ENCODE data around the gene TMIE.
"Not testable (repeated sequence)": the region's sequence is repeated elsewhere in the genome, so short reads cannot be mapped to it uniquely, and the experiment has no call there.

TMIE gene

DNA sequence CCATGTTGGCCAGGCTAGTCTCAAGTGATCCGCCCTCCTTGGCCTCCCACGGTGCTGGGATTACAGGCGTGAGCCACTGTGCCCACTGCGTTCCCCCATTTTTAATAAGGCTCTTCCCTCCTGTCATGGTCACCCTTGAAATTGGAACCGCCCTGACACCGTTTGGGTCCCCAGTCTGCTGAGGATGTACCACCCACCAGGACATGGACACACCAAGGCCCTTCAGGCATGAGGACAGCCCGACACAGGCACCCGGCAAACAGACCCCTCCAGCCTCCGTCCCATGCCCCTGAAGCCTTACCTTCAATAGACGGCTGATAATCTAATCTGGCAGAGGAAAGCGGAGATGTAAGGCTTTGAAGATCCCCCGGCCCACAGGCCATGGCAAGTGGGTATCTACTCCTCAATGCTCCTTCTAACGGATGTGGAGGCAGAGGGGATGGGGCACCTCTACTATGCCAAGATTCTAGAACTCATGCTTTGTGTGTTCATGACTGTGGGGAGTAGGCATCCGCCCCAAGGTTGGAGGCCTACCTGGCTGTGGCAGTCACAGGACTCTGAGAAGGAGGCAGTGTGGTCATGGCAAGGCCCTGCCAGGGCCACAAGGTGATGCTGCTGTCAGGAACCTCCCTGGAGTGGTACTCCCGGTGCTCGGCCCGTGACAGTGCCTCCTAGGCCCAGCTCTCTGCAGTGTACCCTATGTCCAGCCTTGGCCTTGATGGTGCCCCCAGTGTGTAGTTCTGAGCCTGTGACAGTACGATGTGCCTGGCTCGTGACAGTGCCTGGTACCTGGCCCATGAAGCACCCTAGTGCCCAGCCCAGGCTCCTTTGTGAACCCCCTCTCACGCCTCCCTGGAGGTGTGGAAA is 35.0 kb downstream of the TMIE start:
- no peak for TF ChIP-seq ZFX (IDR thresholded peaks at IDR 0.05)
- TF ChIP-seq, protein P1, sequence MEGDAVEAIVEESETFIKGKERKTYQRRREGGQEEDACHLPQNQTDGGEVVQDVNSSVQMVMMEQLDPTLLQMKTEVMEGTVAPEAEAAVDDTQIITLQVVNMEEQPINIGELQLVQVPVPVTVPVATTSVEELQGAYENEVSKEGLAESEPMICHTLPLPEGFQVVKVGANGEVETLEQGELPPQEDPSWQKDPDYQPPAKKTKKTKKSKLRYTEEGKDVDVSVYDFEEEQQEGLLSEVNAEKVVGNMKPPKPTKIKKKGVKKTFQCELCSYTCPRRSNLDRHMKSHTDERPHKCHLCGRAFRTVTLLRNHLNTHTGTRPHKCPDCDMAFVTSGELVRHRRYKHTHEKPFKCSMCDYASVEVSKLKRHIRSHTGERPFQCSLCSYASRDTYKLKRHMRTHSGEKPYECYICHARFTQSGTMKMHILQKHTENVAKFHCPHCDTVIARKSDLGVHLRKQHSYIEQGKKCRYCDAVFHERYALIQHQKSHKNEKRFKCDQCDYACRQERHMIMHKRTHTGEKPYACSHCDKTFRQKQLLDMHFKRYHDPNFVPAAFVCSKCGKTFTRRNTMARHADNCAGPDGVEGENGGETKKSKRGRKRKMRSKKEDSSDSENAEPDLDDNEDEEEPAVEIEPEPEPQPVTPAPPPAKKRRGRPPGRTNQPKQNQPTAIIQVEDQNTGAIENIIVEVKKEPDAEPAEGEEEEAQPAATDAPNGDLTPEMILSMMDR (conservative IDR thresholded peaks at IDR 0.05): no peak
- H3K27ac ChIP-seq: no peak overlapping the region

DNA sequence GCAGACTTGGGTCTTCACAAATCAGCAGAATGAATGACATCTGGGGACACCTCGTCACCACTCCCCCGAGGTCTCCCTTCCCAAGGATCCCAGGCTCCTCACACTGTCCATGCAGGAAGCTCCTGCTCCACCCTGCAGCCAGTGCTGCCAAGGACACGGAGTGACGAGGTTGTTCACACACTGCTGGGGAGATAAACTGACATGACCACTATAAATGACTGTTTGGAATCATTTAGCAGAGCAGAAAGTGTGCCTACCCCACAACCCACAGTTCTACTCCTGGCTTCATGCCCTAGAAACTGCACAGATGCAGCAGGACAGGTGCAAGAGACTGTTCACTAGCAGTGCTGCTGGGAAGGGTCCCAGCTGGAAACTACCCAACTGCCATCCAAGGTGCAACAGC is 36.1 kb downstream of the TMIE start:
- H3K27ac ChIP-seq: no peak overlapping the region
- no peak for TF ChIP-seq ZFX (IDR thresholded peaks at IDR 0.05)
- TF ChIP-seq, protein P1 (conservative IDR thresholded peaks at IDR 0.05): no peak

DNA sequence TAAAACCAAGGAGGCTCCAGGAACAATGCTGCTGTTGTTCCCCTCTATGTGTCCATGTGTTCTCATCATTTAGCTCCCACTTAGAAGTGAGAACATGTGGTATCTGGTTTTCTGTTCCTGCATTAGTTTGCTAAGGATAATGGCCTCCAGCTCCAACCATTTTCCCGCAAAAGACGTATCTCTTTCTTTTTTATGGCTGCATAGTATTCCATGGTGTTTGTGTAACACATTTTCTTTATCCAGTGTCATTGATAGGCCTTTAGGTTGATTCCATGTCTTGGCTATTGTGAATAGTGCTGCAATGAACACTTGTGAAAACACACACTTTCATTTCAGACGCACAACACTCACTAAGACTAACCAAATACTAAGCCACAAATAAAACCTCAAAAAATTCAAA is 38.4 kb downstream of the TMIE start:
- H3K27ac ChIP-seq: not testable (repeated sequence)

DNA sequence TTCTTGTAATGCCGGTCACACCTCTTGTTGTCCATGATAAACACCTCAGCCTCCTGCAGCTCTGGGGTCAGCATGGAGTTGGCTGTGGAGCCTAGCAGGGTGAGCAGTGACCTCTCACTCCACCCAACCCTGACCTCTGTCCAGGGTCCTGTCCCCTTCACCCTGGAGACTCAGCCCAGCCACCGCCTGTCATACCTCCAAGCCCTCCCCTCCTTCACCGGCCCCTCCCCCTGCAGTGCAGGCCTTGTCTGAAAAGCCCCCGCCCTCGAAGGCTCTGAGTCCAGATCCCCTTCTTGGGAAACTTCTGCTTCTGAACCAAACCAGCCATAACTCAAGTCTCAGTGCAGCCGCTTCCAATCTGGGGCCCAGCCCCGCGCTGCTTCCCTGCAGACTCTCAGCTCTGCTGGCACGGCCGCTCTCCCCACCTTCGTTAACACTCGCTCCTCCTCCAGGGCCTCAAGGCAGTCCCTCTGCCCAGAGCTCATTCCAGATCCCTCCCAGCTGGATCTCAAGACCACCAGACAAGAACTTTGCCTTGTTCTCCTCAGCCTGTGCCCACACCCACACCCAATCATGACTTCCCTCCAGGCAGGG is 41.9 kb downstream of the TMIE start:
- no peak overlapping the region for H3K27ac ChIP-seq
- TF ChIP-seq, protein P1 (conservative IDR thresholded peaks at IDR 0.05): no peak
- TF ChIP-seq ZFX (IDR thresholded peaks at IDR 0.05): no peak

DNA sequence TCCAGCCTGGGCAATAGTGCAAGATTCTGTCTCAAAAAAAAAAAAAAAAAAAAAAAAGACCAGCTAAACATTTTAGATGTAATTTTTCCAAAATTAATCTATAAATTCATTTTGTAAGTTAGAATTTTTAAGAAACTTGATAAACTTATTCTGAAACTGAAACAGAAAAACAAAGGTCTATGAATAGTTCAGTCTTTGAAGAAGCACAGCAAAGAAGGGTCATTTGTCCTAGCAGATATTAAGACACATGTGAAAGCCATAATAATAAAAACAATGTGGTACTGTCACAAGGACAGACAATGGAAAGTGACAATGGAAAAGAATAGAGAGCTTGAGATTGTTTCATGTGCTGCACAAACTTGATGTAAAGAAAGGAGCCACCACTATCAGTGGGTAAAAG is 45.5 kb downstream of the TMIE start:
- no peak overlapping the region for H3K27ac ChIP-seq
- TF ChIP-seq, protein P1 (conservative IDR thresholded peaks at IDR 0.05): no peak
- no peak for TF ChIP-seq ZFX (IDR thresholded peaks at IDR 0.05)

DNA sequence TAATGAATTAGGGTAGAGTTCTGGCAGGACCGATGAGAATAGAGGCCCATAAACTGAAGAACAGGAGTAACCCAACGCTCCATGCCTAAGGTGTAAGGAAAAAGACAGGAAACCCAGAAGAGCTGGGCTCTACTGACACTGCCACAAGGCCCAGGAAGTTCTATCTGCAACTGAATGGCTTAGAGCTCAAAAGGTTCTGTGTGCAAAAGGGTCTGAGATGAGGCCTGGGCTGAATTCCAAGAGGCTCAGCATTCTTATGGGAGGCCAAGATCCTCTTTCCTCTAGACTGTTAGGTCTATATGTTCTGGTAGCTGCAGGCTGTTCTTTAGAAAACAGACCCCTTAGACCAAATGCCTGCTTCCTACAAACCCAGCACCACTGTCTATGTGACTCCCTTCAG is 47.0 kb downstream of the TMIE start:
- no peak overlapping the region for H3K27ac ChIP-seq
- no peak for TF ChIP-seq ZFX (IDR thresholded peaks at IDR 0.05)
- TF ChIP-seq, protein P1 (conservative IDR thresholded peaks at IDR 0.05): no peak

DNA sequence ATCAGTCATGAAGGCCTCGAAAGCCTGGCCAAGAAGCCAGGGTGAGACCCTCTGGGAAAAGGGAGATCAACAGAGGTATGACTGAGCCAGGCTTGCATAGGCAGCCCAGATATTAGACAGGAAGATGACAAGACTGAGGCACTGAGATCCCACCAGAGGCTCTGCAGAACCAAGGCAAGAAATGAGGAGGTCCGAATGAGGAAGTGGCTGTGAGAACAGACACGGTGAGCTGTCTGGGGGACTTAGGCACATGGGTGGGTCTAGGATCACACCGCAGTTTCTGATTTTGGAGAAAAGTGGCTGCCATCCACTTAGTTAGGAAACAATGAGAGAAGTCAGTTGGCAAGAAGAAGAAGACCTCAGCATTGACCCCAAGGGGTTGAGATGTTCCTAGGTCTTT is 47.9 kb downstream of the TMIE start:
- no peak for TF ChIP-seq ZFX (IDR thresholded peaks at IDR 0.05)
- TF ChIP-seq, protein P1 (conservative IDR thresholded peaks at IDR 0.05): no peak

More for the DNA sequence above, 47.9 kb downstream of the TMIE start:
- no peak overlapping the region for H3K27ac ChIP-seq

Measured in C4-2B (cell line).